Muscle layer of colon (tissue), 2 donors: Measurements from ENCODE around the gene NCLN.
"Not testable (repeated sequence)": the region's sequence is repeated elsewhere in the genome, so short reads cannot be mapped to it uniquely, and the experiment has no call there.

Source experiments
- H3K27ac ChIP-seq: one replicate; pipeline ENCODE4 v1.7.0; 2013; ENCODE audit warnings: low read depth, mild to moderate bottlenecking, low read length, moderate library complexity
- H3K27me3 ChIP-seq, 2 donors: one replicate each; pipeline ENCODE4 v1.7.0; 2013; ENCODE audit warnings: low read length in 2 of 2, mild to moderate bottlenecking in 2 of 2; ENCODE audit not compliant: insufficient read depth in 2 of 2, control insufficient read depth in 1 of 2
- H3K36me3 ChIP-seq: one replicate; pipeline ENCODE4 v1.7.0; 2013; ENCODE audit warnings: mild to moderate bottlenecking, low read length; ENCODE audit not compliant: insufficient read depth
- H3K4me1 ChIP-seq: one replicate; pipeline ENCODE4 v1.7.0; 2013; ENCODE audit warnings: mild to moderate bottlenecking, low read length; ENCODE audit not compliant: insufficient read depth
- H3K4me3 ChIP-seq, 2 donors: one replicate each; pipeline ENCODE4 v1.7.0; 2013; ENCODE audit warnings: low read length in 2 of 2, low read depth in 1 of 2, mild to moderate bottlenecking in 1 of 2, moderate library complexity in 1 of 2
- H3K9ac ChIP-seq: one replicate; pipeline ENCODE4 v1.7.0; 2013; ENCODE audit warnings: low read length
- H3K9me3 ChIP-seq: one replicate; pipeline ENCODE4 v1.7.0; 2013; ENCODE audit warnings: mild to moderate bottlenecking, low read length
- donor health status: abdominal sarcoma.
- donor health status: Adenocarcinoma of cecum.

NCLN gene

GRCh38 chr19:3189702-3190469 lies 4.2 kb downstream of the NCLN start:
- no peaks in the 10 kb centered on the region for H3K27me3 ChIP-seq
- H3K36me3 ChIP-seq, result no peaks in the 10 kb centered on the region
- H3K4me1 ChIP-seq, result peaks cover 18% of the 10 kb centered on the region
- H3K27ac ChIP-seq, result no peak overlapping the region
- H3K9ac ChIP-seq, result no peak overlapping the region
- no peaks in the 10 kb centered on the region for H3K9me3 ChIP-seq
- H3K4me3 ChIP-seq, result no peak overlapping the region

- peaks cover 16% of the 10 kb centered on the region for H3K4me1 ChIP-seq
- H3K9ac ChIP-seq, result no peak overlapping the region
- no peaks in the 10 kb centered on the region for H3K27me3 ChIP-seq
- no peaks in the 10 kb centered on the region for H3K36me3 ChIP-seq
- H3K27ac ChIP-seq, result no peak overlapping the region
- H3K4me3 ChIP-seq, result no peak overlapping the region
- no peaks in the 10 kb centered on the region for H3K9me3 ChIP-seq
Measured at GRCh38 chr19:3190470-3190770, 4.7 kb downstream of the NCLN start.

DNA sequence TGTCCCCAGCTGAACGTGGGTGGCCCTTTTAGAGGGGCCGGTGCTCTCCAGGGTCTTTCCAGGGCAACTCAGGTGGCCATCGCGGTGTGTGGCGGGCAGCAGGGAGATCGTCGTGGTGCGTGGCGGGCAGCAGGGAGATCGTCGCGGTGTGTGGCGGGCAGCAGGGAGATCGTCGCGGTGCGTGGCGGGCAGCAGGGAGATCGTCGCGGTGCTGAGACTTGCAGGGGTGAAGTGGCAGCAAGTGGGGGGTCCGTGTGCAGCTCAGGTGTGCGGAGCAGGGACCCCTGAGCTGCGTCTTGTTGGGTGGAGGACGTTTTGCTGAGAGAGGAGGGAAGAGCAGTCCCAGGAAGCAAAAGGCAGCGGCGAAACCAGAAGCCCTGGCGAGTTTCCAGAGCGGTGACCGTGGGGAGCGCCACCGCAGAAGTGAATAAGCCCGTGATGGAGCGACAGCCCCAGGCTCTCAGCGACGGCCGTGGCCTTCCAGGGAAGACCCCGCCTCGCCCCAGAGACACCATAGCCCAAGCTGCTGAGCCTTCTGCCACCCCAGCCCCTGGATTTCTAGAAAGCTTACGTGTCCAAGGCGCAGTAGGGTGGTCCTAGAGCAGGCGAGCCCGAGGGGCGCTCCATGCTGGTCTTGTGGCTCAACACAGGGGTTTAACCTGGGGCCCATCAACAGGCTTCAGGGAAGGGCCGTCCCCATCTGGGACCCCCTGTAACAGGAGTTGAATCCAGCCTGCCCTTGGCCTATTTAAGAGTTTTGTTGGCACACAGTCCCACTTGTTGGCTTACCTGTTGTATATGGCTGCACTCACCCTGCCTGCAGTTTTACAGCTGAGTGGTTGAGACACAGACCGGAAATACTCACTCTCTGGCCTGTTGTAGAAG lies 5.4 kb downstream of the NCLN start:
- no peak overlapping the region for H3K9ac ChIP-seq
- H3K9me3 ChIP-seq, result no peaks in the 10 kb centered on the region
- H3K27me3 ChIP-seq, result no peaks in the 10 kb centered on the region
- no peak overlapping the region for H3K27ac ChIP-seq
- no peaks in the 10 kb centered on the region for H3K36me3 ChIP-seq
- peaks cover 16% of the 10 kb centered on the region for H3K4me1 ChIP-seq
- H3K4me3 ChIP-seq, result no peak overlapping the region

GRCh38 chr19:3191806-3192104 lies 6.0 kb downstream of the NCLN start:
- not testable (repeated sequence) for H3K9me3 ChIP-seq, H3K27me3 ChIP-seq, H3K9ac ChIP-seq, H3K36me3 ChIP-seq, H3K4me3 ChIP-seq, H3K27ac ChIP-seq
- H3K4me1 ChIP-seq, result peaks cover 12% of the 10 kb centered on the region

- H3K4me1 ChIP-seq, result peaks cover 7% of the 10 kb centered on the region
- no peak overlapping the region for H3K9ac ChIP-seq
- H3K36me3 ChIP-seq, result no peaks in the 10 kb centered on the region
- H3K27me3 ChIP-seq, result no peaks in the 10 kb centered on the region
- H3K27ac ChIP-seq, result no peak overlapping the region
- no peaks in the 10 kb centered on the region for H3K9me3 ChIP-seq
- no peak overlapping the region for H3K4me3 ChIP-seq
Measured at GRCh38 chr19:3192228-3192635, 6.5 kb downstream of the NCLN start.

- Histone ChIP-seq H3K4me3 (no peak overlapping the region), H3K27me3 (no peaks in the 10 kb centered on the region), H3K9me3 (no peaks in the 10 kb centered on the region), H3K4me1 (peaks cover 2% of the 10 kb centered on the region), H3K27ac (no peak overlapping the region), H3K9ac (no peak overlapping the region), H3K36me3 (no peaks in the 10 kb centered on the region)
Measured at GRCh38 chr19:3192684-3193083, 7.0 kb downstream of the NCLN start.

GRCh38 chr19:3193256-3194105 lies 7.8 kb downstream of the NCLN start:
- no peaks in the 10 kb centered on the region for H3K27me3 ChIP-seq
- no peaks in the 10 kb centered on the region for H3K9me3 ChIP-seq
- no peak overlapping the region for H3K9ac ChIP-seq
- no peaks in the 10 kb centered on the region for H3K36me3 ChIP-seq
- H3K27ac ChIP-seq, result no peak overlapping the region
- H3K4me1 ChIP-seq, result no peaks in the 10 kb centered on the region
- no peak overlapping the region for H3K4me3 ChIP-seq

DNA sequence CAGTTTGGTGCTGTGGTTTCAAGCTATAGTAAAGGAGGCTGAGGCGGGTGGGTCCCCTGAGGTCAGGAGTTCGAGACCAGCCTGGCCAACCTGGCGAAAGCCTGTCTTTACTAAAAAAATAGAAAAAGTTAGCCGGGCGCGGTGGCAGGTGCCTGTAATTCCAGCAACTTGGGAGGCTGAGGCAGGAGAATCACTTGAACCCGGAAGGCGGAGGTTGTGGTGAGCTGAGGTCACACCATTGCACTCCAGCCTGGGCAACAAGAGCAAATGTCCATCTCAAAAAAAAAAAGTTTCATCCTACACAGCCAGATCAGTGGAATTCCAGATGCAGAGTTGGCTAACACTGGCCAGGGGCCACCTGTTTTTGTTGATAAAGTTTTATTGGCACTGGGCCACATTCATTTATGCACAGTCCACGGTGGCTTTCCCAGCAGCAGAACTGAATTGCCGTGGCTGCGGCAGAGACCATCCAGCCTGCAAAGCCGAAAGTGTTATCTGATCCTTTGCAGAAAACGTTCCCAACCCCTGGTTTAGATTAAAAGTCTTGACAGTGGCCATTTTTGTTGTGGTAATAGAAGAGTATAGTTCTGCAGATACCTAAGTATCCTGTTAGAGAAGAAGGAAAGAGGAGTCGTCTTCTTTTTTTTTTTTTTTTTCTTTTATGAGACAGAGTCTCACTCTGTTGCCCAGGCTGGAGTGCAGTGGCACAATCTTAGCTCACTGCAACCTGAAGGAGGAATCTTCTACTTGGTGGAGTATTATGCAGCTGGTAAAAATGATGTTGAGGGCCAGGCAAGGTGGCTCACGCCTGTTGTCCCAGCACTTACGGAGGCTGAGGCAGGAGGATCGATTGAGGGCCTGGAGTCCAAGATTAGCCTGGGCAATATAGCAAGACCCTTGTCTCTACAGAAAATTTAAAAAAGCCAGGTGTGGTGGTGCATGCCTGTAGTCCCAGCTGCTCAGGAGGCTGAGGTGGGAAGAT lies 8.7 kb downstream of the NCLN start:
- no peaks in the 10 kb centered on the region for H3K36me3 ChIP-seq
- H3K9me3 ChIP-seq, result no peaks in the 10 kb centered on the region
- no peaks in the 10 kb centered on the region for H3K27me3 ChIP-seq
- H3K27ac ChIP-seq, result no peak overlapping the region
- no peak overlapping the region for H3K4me3 ChIP-seq
- no peak overlapping the region for H3K9ac ChIP-seq
- H3K4me1 ChIP-seq, result no peaks in the 10 kb centered on the region

DNA sequence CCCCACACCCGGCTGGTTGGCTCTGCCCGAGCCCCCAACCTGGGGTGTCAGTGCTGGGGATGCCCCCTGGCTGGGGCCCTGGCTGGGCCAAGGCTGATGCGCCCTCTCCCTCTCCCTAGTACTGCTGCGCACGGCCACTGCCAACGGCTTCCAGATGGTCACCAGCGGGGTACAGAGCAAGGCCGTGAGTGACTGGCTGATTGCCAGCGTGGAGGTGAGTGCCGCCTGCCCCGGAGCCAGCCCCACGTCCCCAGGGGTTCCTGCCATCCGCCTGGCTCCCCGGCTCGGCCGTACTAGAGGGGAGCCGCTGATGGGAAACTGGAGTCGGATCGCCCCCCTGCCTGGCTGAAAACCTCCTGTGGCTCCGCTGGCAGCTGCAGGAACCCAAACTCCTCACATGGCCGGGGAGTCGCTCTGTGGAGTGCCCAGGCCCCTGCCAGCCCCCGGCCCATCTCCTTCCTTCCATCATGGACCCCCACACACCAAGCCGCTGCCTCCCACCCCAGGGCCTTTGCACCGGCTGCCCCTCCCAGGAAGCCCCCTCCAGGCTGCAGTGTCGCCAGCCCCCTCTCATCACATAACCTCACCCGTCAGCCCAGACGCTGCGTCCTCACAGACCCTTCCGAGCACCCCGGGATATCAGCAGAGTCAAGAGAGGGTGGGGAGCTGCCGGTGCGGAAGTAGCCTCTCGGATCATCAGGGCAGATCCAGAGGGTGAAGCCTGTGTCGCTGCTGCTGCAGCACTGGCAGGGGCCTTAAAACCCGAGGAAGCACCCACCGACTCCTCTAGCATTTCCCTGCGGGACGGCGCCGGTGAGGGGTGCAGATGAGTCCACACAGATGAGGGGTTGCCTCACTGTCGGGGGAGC lies 10.6 kb downstream of the NCLN start:
- H3K4me3 ChIP-seq, result no peak overlapping the region
- no peaks in the 10 kb centered on the region for H3K9me3 ChIP-seq
- no peak overlapping the region for H3K9ac ChIP-seq
- no peaks in the 10 kb centered on the region for H3K4me1 ChIP-seq
- no peak overlapping the region for H3K27ac ChIP-seq
- H3K36me3 ChIP-seq, result no peaks in the 10 kb centered on the region
- H3K27me3 ChIP-seq, result no peaks in the 10 kb centered on the region

GRCh38 chr19:3196933-3197205 lies 11.1 kb downstream of the NCLN start:
- Histone ChIP-seq H3K27me3 (no peaks in the 10 kb centered on the region), H3K27ac (no peak overlapping the region), H3K9me3 (no peaks in the 10 kb centered on the region), H3K4me1 (no peaks in the 10 kb centered on the region), H3K4me3 (no peak overlapping the region), H3K9ac (no peak overlapping the region), H3K36me3 (no peaks in the 10 kb centered on the region)
